Adipocyte (in vitro differentiated cells): Measurements from ENCODE around the gene CREB3L1.
A peak's percentile ranks its signal among the peaks of the same experiment; 100 is the strongest.

Experiments
- DNase-seq: peaks from one replicate; pipeline ENCODE4 v3.0.0-alpha.2; 2015; ENCODE audit warnings: low read depth
- H3K27me3 ChIP-seq: replicated peaks from 2 replicates; pipeline ENCODE4 v1.7.0; 2013; ENCODE audit warnings: mild to moderate bottlenecking, low read length, moderate library complexity; ENCODE audit not compliant: control insufficient read depth, insufficient read depth
- H3K36me3 ChIP-seq: 2 replicates; pipeline ENCODE4 v1.7.0; 2013; ENCODE audit warnings: low read length, mild to moderate bottlenecking, moderate library complexity; ENCODE audit not compliant: control insufficient read depth, insufficient read depth, severe bottlenecking
- H3K4me1 ChIP-seq: 2 replicates; pipeline ENCODE4 v1.7.0; 2013; ENCODE audit warnings: mild to moderate bottlenecking, low read length, moderate library complexity; ENCODE audit not compliant: control insufficient read depth, insufficient read depth
- H3K4me3 ChIP-seq: 2 replicates; pipeline ENCODE4 v1.7.0; 2013; ENCODE audit warnings: mild to moderate bottlenecking, low read length, moderate library complexity
- H3K9ac ChIP-seq: 2 replicates; pipeline ENCODE4 v1.7.0; 2013; ENCODE audit warnings: mild to moderate bottlenecking, low read length, moderate library complexity
- H3K9me3 ChIP-seq: 2 replicates; pipeline ENCODE4 v1.7.0; 2013; ENCODE audit warnings: mild to moderate bottlenecking, low read length, moderate library complexity; ENCODE audit not compliant: control insufficient read depth

CREB3L1 gene

GRCh38 chr11:46343520-46343919, 66.1 kb downstream of the CREB3L1 start:
- H3K36me3 ChIP-seq: no peaks in the 10 kb centered on the region
- H3K27me3 ChIP-seq: no peaks in the 10 kb centered on the region
- H3K9me3 ChIP-seq: no peaks in the 10 kb centered on the region
- no peak for DNase-seq
- H3K9ac ChIP-seq: peak overlapping the region; percentile 27
- peaks cover 47% of the 10 kb centered on the region for H3K4me1 ChIP-seq
- H3K4me3 ChIP-seq: no peak overlapping the region

GRCh38 chr11:46345131-46345597, 67.7 kb downstream of the CREB3L1 start:
- no peaks in the 10 kb centered on the region for H3K27me3 ChIP-seq
- no peaks in the 10 kb centered on the region for H3K36me3 ChIP-seq
- no peak overlapping the region for H3K9ac ChIP-seq
- H3K9me3 ChIP-seq: no peaks in the 10 kb centered on the region
- no peak overlapping the region for H3K4me3 ChIP-seq
- no peak for DNase-seq
- peaks cover 37% of the 10 kb centered on the region for H3K4me1 ChIP-seq

GRCh38 chr11:46345881-46346484, 68.5 kb downstream of the CREB3L1 start:
- Histone ChIP-seq H3K4me3 (no peak overlapping the region), H3K9ac (no peak overlapping the region), H3K36me3 (no peaks in the 10 kb centered on the region), H3K9me3 (no peaks in the 10 kb centered on the region), H3K27me3 (no peaks in the 10 kb centered on the region), H3K4me1 (peaks cover 29% of the 10 kb centered on the region)
- DNase-seq: no peak

- Histone ChIP-seq H3K4me1 (peaks cover 35% of the 10 kb centered on the region), H3K9me3 (no peaks in the 10 kb centered on the region), H3K4me3 (peak within 1 kb of the TSS; percentile 94), H3K27me3 (no peaks in the 10 kb centered on the region), H3K36me3 (no peaks in the 10 kb centered on the region), H3K9ac (peak within 1 kb of the TSS; percentile 92)
- DNase-seq: peak; percentile 88
Measured at GRCh38 chr11:46346886-46347636, 69.6 kb downstream of the CREB3L1 start, which contains the start of gene DGKZ. DGKZ (plus strand) TSS chr11:46347463; CDS start chr11:46347660, 197 bp downstream.

- peak overlapping the region; percentile 92 for H3K9ac ChIP-seq
- peak; percentile 41 for DNase-seq
- H3K4me3 ChIP-seq: peak overlapping the region; percentile 94
Measured at GRCh38 chr11:46347637-46348311, 70.3 kb downstream of the CREB3L1 start.

GRCh38 chr11:46348566-46349401, 71.3 kb downstream of the CREB3L1 start:
- peak overlapping the region; percentile 94 for H3K4me3 ChIP-seq
- no peak for DNase-seq
- no peaks in the 10 kb centered on the region for H3K36me3 ChIP-seq
- H3K9me3 ChIP-seq: no peaks in the 10 kb centered on the region
- peaks cover 19% of the 10 kb centered on the region for H3K4me1 ChIP-seq
- H3K9ac ChIP-seq: peak overlapping the region; percentile 92
- no peaks in the 10 kb centered on the region for H3K27me3 ChIP-seq

More at GRCh38 chr11:46347637-46348311, 70.3 kb downstream of the CREB3L1 start:
- H3K36me3 ChIP-seq: no peaks in the 10 kb centered on the region
- H3K9me3 ChIP-seq: no peaks in the 10 kb centered on the region
- peaks cover 29% of the 10 kb centered on the region for H3K4me1 ChIP-seq
- H3K27me3 ChIP-seq: no peaks in the 10 kb centered on the region

GRCh38 chr11:46350695-46351094, 73.2 kb downstream of the CREB3L1 start:
- Histone ChIP-seq H3K9ac (no peak overlapping the region), H3K4me3 (no peak overlapping the region), H3K27me3 (no peaks in the 10 kb centered on the region), H3K9me3 (no peaks in the 10 kb centered on the region), H3K36me3 (no peaks in the 10 kb centered on the region), H3K4me1 (peaks cover 19% of the 10 kb centered on the region)
- no peak for DNase-seq

- no peak overlapping the region for H3K9ac ChIP-seq
- peaks cover under 1% of the 10 kb centered on the region for H3K36me3 ChIP-seq
- peaks cover 19% of the 10 kb centered on the region for H3K4me1 ChIP-seq
- no peak for DNase-seq
- no peaks in the 10 kb centered on the region for H3K27me3 ChIP-seq
- no peaks in the 10 kb centered on the region for H3K9me3 ChIP-seq
- H3K4me3 ChIP-seq: no peak overlapping the region
Measured at GRCh38 chr11:46351148-46351547, 73.7 kb downstream of the CREB3L1 start.

GRCh38 chr11:46351606-46352005, 74.1 kb downstream of the CREB3L1 start:
- no peak for DNase-seq
- no peak overlapping the region for H3K4me3 ChIP-seq

GRCh38 chr11:46352063-46352841, 74.8 kb downstream of the CREB3L1 start:
- H3K4me3 ChIP-seq: no peak overlapping the region
- H3K36me3 ChIP-seq: peaks cover 3% of the 10 kb centered on the region
- DNase-seq: peak; percentile 40
- H3K27me3 ChIP-seq: no peaks in the 10 kb centered on the region
- peaks cover 23% of the 10 kb centered on the region for H3K4me1 ChIP-seq
- no peaks in the 10 kb centered on the region for H3K9me3 ChIP-seq
- peak overlapping the region; percentile 5 for H3K9ac ChIP-seq

More at GRCh38 chr11:46351606-46352005, 74.1 kb downstream of the CREB3L1 start:
- Histone ChIP-seq H3K4me1 (peaks cover 19% of the 10 kb centered on the region), H3K36me3 (peaks cover 3% of the 10 kb centered on the region), H3K9me3 (no peaks in the 10 kb centered on the region), H3K27me3 (no peaks in the 10 kb centered on the region), H3K9ac (peak overlapping the region; percentile 5)
